CD4-positive, CD25-positive, alpha-beta regulatory T cell (primary cell): ENCODE measurements around the gene ZXDC. TPM values are rescaled to one million over a fixed set of nuclear protein-coding genes. Genes with fewer than 3 reads are reported as not detected.

Experiments used
- ATAC-seq, 2 donors: fragments of 150-1000 bp; cut with Tn5 transposase; one replicate each; pipeline ENCODE4 v1.10.0; 2021; ENCODE audit warnings: low read depth in 2 of 2, moderate number of reproducible peaks in 2 of 2, moderate library complexity in 1 of 2
- DNase-seq, 3 donors: peaks; one replicate each; pipeline versions ENCODE4 v3.0.0 to v3.0.0-alpha.2; 2012 to 2022; ENCODE audit warnings: mixed read lengths in 1 of 3
- H3K27ac ChIP-seq: one replicate; pipeline ENCODE4 v1.7.0; 2013; ENCODE audit warnings: mild to moderate bottlenecking, low read length; ENCODE audit not compliant: insufficient read depth, poor library complexity, severe bottlenecking
- H3K27me3 ChIP-seq: one replicate; pipeline ENCODE4 v1.7.0; 2013; ENCODE audit warnings: low read length; ENCODE audit not compliant: control insufficient read depth, insufficient read depth
- H3K36me3 ChIP-seq: one replicate; pipeline ENCODE4 v1.7.0; 2013; ENCODE audit warnings: mild to moderate bottlenecking, low read length, moderate library complexity; ENCODE audit not compliant: control insufficient read depth, insufficient read depth
- H3K4me1 ChIP-seq: 2 replicates; pipeline ENCODE4 v1.7.0; 2013; ENCODE audit warnings: mild to moderate bottlenecking, low read length; ENCODE audit not compliant: insufficient read depth, control insufficient read depth, poor library complexity, severe bottlenecking
- H3K4me3 ChIP-seq: one replicate; pipeline ENCODE4 v1.7.0; 2013; ENCODE audit warnings: low read depth, mild to moderate bottlenecking, low read length, moderate library complexity
- H3K9me3 ChIP-seq, 2 experiments: 1 replicate in 1 of 2; 2 replicates in 1 of 2; pipeline ENCODE4 v1.7.0; 2013; ENCODE audit warnings: low read length in 2 of 2, mild to moderate bottlenecking in 1 of 2, moderate library complexity in 1 of 2; ENCODE audit not compliant: control insufficient read depth in 2 of 2
- H3K27ac Mint-ChIP-seq, 3 donors: one replicate each; pipeline ENCODE4 v1.8.0; 2020 to 2022; ENCODE audit warnings: mild to moderate bottlenecking in 3 of 3, mixed read lengths in 3 of 3, moderate library complexity in 2 of 3
- H3K27me3 Mint-ChIP-seq: one replicate; pipeline ENCODE4 v1.8.0; 2022; ENCODE audit warnings: mild to moderate bottlenecking, mixed read lengths
- H3K36me3 Mint-ChIP-seq: one replicate; pipeline ENCODE4 v1.8.0; 2020; ENCODE audit warnings: mixed read lengths
- H3K4me1 Mint-ChIP-seq, 4 donors: one replicate each; pipeline ENCODE4 v1.8.0; 2020 to 2022; ENCODE audit warnings: mixed read lengths in 4 of 4, mild to moderate bottlenecking in 1 of 4
- H3K4me3 Mint-ChIP-seq, 4 donors: one replicate each; pipeline ENCODE4 v1.8.0; 2020 to 2022; ENCODE audit warnings: mild to moderate bottlenecking in 4 of 4, mixed read lengths in 4 of 4, moderate library complexity in 3 of 4
- H3K9me3 Mint-ChIP-seq, 7 donors: one replicate each; pipeline ENCODE4 v1.8.0; 2020 to 2022; ENCODE audit warnings: mixed read lengths in 7 of 7, mild to moderate bottlenecking in 3 of 7, moderate library complexity in 2 of 7
- polyA plus RNA-seq, 4 donors: library from polyadenylated mRNA; unstranded; fragments of 300-500 nt; fragmentation: Illumina TruSeq; gene quantifications; one replicate each; pipeline ENCODE4 v1.2.3, GENCODE V29; 2021
- total RNA-seq: library from RNA; stranded (reverse); gene quantifications from one replicate; pipeline ENCODE4 v1.2.3, GENCODE V29; 2022

The ZXDC gene
- total and polyA plus RNA-seq, 5 donors from 2014 or later: 11.4 to 59.8 (median 12.4) TPM

- no peaks in the 10 kb centered on the region for H3K4me1 ChIP-seq
- H3K4me3 ChIP-seq: no peak overlapping the region
- Mint-ChIP-seq H3K9me3 (no peaks in the 10 kb centered on the region), H3K4me3 (no peak overlapping the region), H3K36me3 (no peaks in the 10 kb centered on the region), H3K4me1 (peaks cover 0 to 2% (median 0%) of the 10 kb centered on the region in 4 donors), H3K27me3 (peaks cover 6% of the 10 kb centered on the region), H3K27ac (no peak overlapping the region)
- H3K27ac ChIP-seq: no peak overlapping the region
- H3K27me3 ChIP-seq: no peaks in the 10 kb centered on the region
- DNase-seq: no peak
- no peaks in the 10 kb centered on the region for H3K36me3 ChIP-seq
- no peak for ATAC-seq
- no peaks in the 10 kb centered on the region for H3K9me3 ChIP-seq
Observed at GRCh38 chr3:126519506-126520455, 44.1 kb upstream of the ZXDC start.

DNA sequence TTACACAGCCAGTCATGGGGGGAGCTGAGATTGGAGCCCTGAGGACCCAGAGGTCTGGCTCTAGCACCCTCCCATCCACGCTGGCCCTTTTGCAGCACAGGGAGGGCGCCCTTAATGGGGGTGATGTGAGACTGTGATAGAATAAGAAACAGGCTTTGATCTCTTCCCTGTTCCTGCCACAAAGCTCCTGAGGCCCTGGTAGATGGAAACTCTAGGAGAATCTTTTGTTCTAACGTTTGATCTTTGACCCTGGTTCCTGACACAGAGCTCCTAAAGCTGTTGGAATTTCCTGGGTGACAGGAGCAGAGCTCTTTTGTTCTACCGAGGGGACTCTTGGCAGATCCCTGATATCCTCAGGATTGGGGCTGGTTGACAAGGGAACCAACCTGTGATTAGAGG lies 43.1 kb upstream of the ZXDC start:
- no peaks in the 10 kb centered on the region for H3K36me3 ChIP-seq
- Mint-ChIP-seq H3K9me3 (no peaks in the 10 kb centered on the region), H3K4me1 (peaks cover 0 to 2% (median 0%) of the 10 kb centered on the region in 4 donors), H3K36me3 (no peaks in the 10 kb centered on the region), H3K4me3 (no peak overlapping the region), H3K27ac (no peak overlapping the region), H3K27me3 (peaks cover 6% of the 10 kb centered on the region)
- ATAC-seq: no peak
- H3K4me3 ChIP-seq: no peak overlapping the region
- H3K27ac ChIP-seq: no peak overlapping the region
- no peaks in the 10 kb centered on the region for H3K9me3 ChIP-seq
- H3K4me1 ChIP-seq: no peaks in the 10 kb centered on the region
- no peaks in the 10 kb centered on the region for H3K27me3 ChIP-seq
- DNase-seq: no peak

DNA sequence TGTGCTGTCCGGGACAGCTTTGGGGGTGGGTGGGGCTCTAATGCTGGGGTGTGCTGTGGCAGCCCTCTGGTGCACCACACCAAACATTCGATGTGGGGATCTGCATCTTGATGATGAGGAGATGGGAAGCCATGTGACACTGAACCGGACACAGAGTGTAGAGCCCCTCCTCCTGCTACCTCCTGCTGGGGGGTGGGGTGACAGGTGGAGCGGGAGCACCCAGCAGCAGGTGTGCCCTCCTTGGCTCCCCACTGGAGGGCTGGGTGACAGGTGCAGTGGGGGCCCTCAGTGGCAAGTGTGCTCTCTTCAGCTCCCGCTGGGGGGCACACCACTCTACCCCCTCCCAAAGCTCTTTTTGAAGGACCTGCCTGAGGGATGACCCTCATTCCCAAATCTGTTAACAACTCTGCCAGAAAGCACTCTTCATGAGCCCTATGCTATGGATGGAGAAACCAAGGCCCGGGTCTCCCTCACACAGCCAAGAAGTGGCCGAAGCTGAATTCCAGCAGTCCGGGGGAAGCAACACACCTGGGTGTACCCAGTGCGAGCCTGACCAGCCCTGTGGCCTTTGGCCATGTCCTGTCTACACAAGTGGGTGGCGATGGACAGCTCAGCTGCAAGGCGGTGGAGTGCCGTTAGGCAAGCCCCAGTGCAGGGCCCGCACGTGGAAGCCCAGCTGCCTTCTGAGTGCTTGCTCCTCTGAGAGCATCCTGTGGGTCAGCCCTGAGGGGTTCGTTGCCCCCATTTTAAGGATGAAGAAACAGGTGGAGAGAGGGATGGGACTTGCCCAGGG lies 42.5 kb upstream of the ZXDC start:
- Mint-ChIP-seq H3K4me3 (no peak overlapping the region), H3K9me3 (no peaks in the 10 kb centered on the region), H3K36me3 (no peaks in the 10 kb centered on the region), H3K4me1 (peaks cover 0 to 2% (median 0%) of the 10 kb centered on the region in 4 donors), H3K27ac (no peak overlapping the region), H3K27me3 (peaks cover 6% of the 10 kb centered on the region)
- no peaks in the 10 kb centered on the region for H3K4me1 ChIP-seq
- no peaks in the 10 kb centered on the region for H3K36me3 ChIP-seq
- DNase-seq: no peak
- ATAC-seq: no peak
- H3K27ac ChIP-seq: no peak overlapping the region
- no peaks in the 10 kb centered on the region for H3K9me3 ChIP-seq
- no peaks in the 10 kb centered on the region for H3K27me3 ChIP-seq
- H3K4me3 ChIP-seq: no peak overlapping the region

DNA sequence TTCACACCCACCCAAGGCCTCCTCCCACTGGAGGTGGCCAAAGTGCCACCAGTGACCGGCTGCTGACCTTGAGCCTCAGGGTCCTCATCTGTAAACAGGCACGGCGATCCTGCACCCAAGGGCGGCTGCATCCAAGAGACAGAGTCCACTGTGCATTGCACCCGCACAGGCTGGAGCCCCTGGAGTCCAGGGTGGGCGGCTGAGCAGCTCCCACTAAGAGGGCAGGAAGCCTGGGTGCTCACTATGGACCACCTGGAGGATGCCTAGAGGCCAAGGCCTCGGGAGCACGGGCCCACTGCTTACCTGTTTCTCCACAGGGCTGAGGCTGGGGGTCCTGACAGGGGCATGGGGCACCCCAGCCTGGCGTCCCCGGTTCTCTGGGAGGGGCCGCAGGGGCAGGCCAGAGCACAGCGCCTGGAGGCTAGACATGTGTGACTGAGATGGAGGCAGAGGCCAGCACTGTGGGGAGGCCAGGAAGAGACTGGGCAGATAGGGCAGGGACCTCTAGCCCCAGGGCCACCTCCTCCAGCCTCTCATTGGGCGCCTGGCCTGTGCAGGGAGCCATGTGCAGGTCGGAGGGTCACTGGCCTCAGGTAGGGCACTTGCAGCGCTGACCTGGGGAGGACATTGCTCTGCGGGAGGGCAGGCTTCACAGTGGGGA lies 41.7 kb upstream of the ZXDC start, which contains the start of gene UROC1:
TSS of gene UROC1 (minus strand) at position 483 of the 661 bp plus-strand sequence. CDS start at position 429, 54 bp downstream.
- Mint-ChIP-seq H3K36me3 (no peaks in the 10 kb centered on the region), H3K4me3 (no peak within 1 kb of the TSS), H3K9me3 (no peaks in the 10 kb centered on the region), H3K27me3 (peaks cover 5% of the 10 kb centered on the region), H3K27ac (no peak within 1 kb of the TSS), H3K4me1 (peaks cover 0 to 2% (median 0%) of the 10 kb centered on the region in 4 donors)
- Histone ChIP-seq H3K4me1 (no peaks in the 10 kb centered on the region), H3K4me3 (no peak within 1 kb of the TSS), H3K27me3 (no peaks in the 10 kb centered on the region), H3K27ac (no peak within 1 kb of the TSS), H3K36me3 (no peaks in the 10 kb centered on the region), H3K9me3 (no peaks in the 10 kb centered on the region)
- no peak for DNase-seq
- no peak for ATAC-seq

DNA sequence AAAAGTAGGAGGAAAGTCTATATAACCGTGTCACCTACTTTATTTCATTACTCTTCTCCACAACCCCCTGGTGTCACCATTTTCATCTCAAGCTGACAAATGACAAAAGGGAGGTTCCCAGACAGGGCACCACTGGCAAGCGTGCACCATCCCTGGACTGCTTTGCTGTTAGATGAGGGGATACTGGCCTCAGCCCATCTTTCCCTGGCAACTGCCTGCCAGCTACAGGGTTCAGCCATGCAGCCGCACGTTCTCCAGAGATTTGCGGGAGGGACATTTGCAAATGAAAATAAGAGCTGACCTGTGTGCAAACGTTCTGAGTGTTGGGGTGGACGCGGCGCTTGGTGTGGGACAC lies 41.2 kb upstream of the ZXDC start:
- no peaks in the 10 kb centered on the region for H3K9me3 ChIP-seq
- ATAC-seq (no peak), DNase-seq (no peak)
- H3K27me3 ChIP-seq: no peaks in the 10 kb centered on the region
- Mint-ChIP-seq H3K9me3 (no peaks in the 10 kb centered on the region), H3K4me3 (no peak overlapping the region), H3K27ac (no peak overlapping the region), H3K27me3 (no peaks in the 10 kb centered on the region), H3K4me1 (no peaks in the 10 kb centered on the region), H3K36me3 (no peaks in the 10 kb centered on the region)
- H3K36me3 ChIP-seq: no peaks in the 10 kb centered on the region
- H3K4me1 ChIP-seq: no peaks in the 10 kb centered on the region
- no peak overlapping the region for H3K27ac ChIP-seq
- H3K4me3 ChIP-seq: no peak overlapping the region

DNA sequence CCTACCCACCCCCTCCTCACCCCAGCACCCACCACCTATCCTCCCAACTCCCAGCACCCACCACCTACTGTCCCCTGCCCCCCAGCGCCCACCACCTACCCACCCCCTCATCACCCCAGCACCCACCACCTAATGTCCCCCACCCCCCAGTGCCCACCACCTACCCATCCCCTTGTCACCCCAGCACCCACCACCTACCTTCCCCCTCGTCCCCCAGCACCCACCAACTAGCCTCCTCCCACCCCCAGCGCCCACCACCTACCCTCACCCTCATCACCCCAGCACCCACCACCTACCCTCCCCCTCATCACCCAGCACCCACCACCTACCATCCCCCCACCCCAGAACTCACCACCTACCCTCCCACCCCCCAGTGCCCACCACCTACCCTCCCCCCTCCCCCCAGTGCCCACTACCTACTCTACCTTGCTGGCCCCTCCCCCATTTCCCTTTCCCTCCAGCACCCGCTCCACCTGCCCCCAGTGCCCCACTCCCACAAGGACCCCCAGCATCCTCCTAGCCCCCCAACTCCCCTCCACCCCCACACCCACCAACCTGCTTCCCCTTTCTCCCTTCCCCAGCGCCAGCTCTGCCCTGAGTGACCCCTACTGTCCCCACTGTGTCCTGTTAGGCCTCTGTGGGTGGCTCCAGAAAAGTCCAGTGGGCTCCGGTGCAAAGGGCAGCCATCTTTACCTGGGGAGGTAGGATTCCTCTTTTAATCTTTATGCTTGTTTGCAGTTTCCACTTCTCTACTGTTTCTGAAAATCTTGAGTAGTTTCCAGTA lies 40.7 kb upstream of the ZXDC start:
- Histone ChIP-seq H3K36me3 (no peaks in the 10 kb centered on the region), H3K4me1 (no peaks in the 10 kb centered on the region), H3K27me3 (no peaks in the 10 kb centered on the region), H3K27ac (no peak overlapping the region), H3K4me3 (no peak overlapping the region), H3K9me3 (no peaks in the 10 kb centered on the region)
- H3K27me3 Mint-ChIP-seq: no peaks in the 10 kb centered on the region
- no peaks in the 10 kb centered on the region for H3K36me3 Mint-ChIP-seq
- no peaks in the 10 kb centered on the region for H3K4me1 Mint-ChIP-seq
- H3K4me3 Mint-ChIP-seq: no peak overlapping the region
- no peak overlapping the region for H3K27ac Mint-ChIP-seq
- ATAC-seq (no peak), DNase-seq (no peak)
- no peaks in the 10 kb centered on the region for H3K9me3 Mint-ChIP-seq

DNA sequence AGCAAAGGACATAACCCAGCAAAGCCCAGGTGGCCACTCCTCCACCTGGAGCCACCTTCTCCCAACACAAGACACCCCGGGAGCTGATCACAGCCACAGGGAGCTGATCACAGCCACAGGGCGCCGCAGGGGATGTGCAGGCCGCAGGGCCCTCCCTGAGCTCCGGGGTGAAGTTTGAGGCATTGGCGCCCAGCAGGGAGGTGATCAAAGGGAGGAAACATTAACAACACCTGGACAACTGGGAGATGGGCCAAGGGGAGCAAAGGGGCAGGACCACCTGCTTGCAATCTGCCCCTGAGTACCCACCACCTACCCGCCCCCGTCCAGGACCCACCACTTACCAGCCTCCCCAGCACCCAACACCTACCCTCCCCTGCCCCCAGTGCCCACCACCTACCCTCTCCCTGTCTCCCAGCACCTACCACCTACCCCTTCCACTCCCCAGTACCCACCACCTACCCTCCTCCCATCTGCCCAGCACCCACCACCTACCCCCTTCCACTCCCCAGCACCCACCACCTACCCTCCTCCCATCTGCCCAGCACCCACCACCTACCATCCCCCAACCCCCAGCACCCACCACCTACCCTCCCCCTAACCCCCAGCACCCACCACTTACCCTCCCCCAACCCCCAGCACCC lies 39.5 kb upstream of the ZXDC start:
- no peak for DNase-seq
- no peaks in the 10 kb centered on the region for H3K9me3 Mint-ChIP-seq

More for the DNA sequence above, 39.5 kb upstream of the ZXDC start:
- Histone ChIP-seq H3K9me3 (no peaks in the 10 kb centered on the region), H3K27me3 (no peaks in the 10 kb centered on the region), H3K4me3 (no peak overlapping the region), H3K4me1 (no peaks in the 10 kb centered on the region), H3K27ac (no peak overlapping the region), H3K36me3 (no peaks in the 10 kb centered on the region)
- H3K27me3 Mint-ChIP-seq: no peaks in the 10 kb centered on the region
- no peak overlapping the region for H3K27ac Mint-ChIP-seq
- no peaks in the 10 kb centered on the region for H3K36me3 Mint-ChIP-seq
- no peak overlapping the region for H3K4me3 Mint-ChIP-seq
- no peak for ATAC-seq
- no peaks in the 10 kb centered on the region for H3K4me1 Mint-ChIP-seq
